Amygdala (tissue), 56 donors: ENCODE results near the gene SLC25A53.

Experiments
- DNase-seq, 56 donors: peaks; one replicate each; lab custom pipeline; 2025; lab: John Stamatoyannopoulos, UW

The SLC25A53 gene, protein sequence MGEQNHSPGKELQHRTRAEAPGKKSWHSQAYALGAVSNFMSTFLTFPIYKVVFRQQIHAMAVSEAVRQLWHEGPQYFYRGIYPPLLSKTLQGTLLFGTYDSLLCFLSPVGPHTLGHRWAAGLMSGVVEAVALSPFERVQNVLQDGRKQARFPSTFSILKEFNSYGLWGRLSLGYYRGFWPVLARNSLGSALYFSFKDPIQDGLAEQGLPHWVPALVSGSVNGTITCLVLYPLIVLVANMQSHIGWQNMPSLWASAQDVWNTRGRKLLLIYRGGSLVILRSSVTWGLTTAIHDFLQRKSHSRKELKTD

DNA sequence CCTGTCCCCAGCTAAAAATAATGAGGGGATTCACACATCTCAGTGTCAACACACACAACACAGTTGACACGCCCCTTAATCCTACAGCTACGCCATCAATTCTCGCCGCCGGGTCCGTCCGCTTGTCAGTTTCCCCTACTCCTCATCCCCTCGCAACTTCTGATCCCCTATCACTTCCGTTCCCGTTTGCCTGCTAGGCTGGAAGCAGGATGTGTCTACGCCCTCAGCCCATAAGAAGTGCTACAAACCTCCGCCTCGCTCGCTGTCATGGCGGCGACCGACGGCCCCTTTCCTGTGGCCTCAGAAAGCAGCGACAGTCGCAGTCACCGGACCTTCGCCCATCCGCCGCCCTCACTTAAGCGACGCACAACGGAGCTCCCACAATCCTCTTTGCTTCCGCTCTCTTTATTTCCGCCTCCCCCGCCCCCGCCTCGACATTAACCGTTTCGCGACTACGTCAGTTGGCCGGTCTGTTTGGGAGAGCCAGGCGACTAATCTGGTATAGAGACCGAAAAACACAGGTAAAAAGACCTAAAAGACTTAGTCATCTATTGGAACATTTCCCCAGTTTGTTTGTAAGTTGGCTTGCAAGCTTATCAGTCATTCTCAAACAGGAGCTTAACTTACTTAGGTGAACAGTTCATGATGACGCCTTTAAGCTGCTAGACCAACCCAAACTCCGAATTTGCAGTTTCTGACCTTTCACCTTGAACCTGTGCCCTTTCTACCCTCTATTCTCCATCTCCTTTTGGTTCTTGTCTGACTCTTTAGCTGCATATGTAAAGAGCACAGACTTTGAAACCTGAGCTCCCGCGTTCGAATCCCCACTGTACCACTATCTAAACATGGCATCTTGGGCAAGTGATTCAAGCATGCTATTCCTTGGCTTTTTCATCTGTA is at the start of gene SLC25A53:
SLC25A53 (minus strand) TSS at position 380 of the 900 bp plus-strand sequence. CDS start 51,752 bp downstream, outside the sequence.
- peak; percentile 19 to 85 (median 70) for DNase-seq

DNA sequence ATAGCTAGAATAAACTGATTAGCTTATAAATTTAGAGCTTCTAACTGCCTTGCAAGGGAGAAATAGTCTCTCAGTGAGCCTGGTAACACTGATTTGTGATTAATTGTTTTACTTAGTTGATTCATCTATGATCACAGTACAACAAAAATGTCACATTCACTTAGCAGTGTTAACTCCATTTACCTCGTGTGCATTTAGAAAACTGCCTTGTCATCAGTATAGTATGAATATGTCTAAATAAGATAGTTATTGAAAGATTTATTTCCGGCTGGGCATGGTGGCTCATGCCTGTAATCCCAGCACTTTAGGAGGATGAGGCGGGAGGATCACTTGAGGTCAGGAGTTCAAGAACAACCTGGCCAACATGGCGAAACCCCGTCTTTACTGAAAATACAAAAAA is 48.7 kb upstream of the SLC25A53 start:
- no peak for DNase-seq

DNA sequence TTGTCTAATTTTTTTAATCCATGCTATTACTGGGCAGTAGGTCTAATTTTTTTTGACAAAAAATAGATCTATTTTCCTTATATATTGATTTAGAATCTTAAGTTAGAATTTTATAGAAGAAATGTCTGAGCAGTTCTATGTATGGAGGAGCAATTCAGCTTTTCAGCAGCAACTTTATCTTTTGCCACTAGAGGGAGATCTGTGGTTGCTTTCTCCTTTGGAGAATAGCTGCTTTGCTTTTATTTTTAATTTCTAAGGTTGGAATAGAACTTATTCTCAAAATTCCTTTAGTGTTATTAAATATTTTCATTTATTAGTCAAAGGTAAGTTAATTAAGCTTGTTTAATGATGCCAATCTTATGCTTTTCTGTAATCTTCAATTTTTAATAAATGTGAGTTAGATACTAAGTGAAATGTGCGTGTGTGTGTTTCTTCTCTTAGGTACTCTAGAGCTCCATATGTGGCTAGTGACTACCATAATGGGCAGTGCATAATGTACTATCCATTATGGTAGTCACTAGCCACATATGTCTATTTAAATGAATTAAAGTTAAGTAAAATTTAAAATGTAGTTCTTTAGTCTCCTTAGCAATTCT is 38.8 kb upstream of the SLC25A53 start:
- DNase-seq, result peak in 2 of 56 donors; percentile 1 to 3

DNA sequence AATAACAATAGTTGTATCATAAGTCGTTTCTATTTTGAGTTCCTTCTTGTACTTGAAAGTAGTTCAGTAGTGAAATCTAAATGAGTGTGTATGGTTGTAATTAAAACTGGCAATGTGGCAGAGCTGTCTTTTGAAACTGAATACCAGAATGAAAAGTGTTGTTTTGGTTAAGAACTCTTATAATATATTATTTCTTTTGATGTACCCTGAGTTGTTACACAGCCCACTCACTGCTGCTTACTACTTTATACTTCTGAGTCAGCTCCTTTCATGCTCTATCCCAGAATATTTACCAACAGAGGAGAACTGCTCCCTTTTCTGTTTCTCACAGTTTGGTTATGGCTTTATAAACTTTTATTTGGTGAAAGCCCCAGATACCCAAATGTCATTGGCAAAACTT is 38.2 kb upstream of the SLC25A53 start:
- no peak for DNase-seq

DNA sequence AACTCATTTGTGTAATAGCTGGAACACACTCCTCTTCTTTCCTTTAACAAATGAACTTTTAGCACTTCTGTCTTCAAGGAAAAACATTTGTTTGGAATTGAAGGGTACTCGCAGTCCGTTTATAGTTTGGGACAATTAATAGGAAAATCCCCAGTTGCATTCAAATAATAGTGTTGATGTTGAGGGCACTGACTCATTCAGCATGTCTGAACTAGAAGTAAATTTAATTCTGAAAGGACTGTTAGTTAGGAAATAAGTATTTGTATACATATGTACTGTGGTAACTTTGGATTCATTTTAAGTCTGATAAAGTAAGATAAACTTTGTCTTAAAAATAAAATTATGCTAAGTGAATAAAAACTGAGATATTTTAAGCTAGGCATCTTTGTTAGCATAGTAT is 36.7 kb upstream of the SLC25A53 start:
- no peak for DNase-seq

DNA sequence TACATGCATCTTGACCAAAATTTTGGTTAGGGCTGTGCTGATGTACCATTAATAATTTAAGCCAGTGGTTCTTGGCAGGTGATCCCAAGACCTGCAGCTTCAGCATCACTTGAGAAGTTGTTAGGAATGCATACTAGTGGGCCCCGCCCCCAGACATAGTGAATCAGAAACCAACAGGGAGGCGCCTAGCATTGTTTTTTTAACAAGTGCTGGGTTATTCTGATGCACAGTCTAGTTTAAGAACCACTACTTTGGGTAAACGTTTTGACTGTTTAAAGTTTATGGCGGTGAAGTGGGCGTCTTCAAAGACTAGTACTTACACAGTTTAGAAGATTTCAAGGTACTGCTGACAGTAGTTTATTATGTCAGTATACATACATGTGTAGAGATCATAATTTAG is 33.0 kb upstream of the SLC25A53 start:
- DNase-seq, result no peak

DNA sequence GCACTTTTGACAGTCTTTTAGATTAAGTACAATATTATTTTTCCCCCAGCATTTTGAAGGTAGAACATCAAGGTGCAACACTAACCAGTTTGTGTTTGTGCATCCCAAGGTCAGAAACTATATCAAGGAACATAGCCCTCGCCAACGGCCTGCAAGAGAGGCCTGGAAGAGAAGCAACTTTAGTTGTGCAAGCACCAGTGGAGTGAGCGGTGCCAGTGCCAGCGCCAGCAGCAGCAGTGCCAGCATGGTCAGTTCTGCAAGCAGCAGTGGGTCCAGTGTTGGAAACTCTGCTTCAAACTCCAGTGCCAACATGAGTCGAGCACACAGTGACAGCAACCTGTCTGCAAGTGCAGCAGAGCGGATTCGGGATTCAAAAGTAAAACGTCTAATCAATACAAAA is 31.1 kb upstream of the SLC25A53 start:
- DNase-seq, result peak in 1 of 56 donors; percentile 1

DNA sequence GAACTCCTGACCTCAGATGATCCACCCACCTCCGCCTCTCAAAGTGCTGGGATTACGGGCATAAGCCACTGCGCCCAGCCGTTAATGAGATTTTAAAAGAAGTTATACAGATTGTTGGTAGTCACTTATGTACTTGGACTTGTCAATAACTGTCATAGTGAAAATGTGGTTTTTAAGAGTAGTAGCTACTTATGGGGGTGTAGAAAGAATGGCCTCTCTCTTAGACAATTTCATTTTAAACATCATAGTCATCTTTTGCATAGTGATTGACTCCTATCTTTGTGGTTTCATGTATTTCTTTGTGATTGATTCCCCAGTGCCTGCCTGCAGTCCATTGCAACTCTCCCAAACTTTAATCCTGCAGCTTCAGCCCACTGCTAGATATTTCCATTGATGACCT is 26.9 kb upstream of the SLC25A53 start:
- no peak for DNase-seq

DNA sequence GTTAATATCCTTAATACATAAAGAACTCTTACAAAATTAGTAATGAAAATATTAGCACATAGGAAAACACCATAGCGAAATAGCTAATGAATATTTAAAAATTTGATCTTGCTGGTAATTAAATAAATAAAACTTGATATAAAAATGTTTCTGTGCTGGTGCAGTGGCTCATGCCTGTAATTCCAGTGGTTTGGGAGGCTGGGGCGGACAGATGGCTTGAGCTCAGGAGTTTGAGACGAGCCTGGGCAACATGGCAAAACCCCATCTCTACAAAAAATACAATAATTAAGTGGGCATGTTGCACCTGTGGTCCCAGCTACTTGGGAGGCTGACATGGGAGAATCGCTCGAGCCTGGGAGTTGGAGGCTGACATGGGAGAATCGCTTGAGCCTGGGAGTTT is 17.0 kb upstream of the SLC25A53 start:
- DNase-seq, result no peak

DNA sequence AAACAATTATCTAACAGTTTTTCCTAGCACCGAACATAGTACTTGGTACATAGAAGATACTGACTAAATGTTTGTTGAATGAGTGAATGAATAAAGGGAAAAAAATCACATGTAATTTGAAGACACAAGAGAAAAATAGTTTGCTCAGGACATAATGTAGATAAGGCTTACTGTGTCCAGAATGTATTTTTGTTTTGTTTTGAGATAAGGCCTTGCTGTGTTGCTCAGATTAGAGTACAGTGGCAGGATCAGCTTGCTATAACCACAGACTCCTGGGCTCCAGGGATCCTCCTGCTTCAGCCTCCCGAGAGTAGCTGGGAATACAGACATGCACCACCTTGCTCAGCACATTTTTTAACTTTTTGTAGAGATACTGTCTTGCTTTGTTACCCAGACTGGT is 16.0 kb upstream of the SLC25A53 start:
- no peak for DNase-seq

DNA sequence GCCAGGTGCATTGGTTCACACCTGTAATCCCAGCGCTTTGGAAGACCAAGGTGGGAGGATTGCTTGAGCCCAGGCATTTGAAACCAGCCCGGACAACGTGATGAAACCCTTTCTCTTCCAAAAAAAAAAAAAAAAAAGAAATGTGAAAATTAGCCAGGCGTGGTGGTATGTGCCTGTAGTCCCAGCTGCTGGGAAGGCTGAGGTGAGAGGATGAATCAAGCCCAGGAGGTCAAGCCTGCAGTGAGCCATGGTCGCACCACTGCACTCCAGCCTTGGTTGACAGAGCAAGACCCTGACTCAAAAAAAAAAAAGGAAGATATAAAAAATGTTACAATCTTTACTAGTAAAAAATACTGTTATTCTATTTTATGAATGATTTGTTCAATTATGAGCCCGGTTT is 15.3 kb upstream of the SLC25A53 start:
- DNase-seq, result no peak

DNA sequence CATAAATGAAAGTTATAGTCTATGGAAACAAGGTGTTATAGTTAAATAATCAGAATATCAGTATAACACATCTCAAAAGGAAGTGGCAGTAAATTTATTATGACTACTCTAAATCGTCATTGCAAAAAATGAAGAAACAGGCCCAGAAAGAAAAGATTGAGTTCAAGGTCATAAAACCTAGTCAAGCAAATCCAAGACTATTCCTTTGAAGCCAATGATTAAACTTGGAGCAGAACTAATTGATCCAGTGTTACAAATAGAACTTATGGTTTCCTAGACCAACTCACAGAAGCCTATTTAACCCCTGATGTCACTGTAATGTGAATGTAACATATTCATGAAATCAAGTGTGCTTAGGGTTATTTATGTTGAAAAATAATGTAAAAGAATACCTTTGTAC is 11.3 kb upstream of the SLC25A53 start:
- no peak for DNase-seq

DNA sequence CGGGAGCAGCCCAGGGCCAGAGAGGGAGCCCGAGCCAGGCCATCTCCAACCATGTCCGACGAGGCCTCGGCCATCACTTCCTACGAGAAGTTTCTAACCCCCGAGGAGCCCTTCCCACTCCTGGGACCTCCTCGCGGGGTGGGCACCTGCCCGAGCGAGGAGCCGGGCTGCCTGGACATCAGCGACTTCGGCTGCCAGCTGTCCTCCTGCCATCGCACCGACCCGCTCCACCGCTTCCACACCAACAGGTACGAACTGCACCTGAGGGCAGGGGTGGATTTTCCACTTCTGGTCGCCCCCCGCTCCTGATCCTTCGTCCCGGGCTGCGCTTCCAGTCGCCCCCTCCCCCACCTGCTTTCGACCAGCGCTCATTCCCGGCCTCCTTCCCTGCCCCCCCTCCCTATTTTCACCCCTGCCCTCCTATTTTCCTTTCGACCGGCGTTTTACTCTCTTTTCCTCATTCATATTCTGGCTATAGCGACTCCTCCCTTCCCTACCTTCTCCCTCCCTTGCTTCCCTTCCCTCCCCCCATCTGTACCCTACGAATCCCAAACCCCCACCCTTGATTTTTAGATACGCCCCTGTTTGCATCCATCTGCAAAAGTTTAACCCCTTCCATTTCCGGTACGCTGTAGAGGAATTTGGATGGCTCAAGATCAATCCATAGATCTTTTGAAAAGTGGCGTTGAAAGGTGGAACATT is 10.1 kb upstream of the SLC25A53 start:
- DNase-seq, result peak in 5 of 56 donors; percentile 1 to 19 (median 13)

DNA sequence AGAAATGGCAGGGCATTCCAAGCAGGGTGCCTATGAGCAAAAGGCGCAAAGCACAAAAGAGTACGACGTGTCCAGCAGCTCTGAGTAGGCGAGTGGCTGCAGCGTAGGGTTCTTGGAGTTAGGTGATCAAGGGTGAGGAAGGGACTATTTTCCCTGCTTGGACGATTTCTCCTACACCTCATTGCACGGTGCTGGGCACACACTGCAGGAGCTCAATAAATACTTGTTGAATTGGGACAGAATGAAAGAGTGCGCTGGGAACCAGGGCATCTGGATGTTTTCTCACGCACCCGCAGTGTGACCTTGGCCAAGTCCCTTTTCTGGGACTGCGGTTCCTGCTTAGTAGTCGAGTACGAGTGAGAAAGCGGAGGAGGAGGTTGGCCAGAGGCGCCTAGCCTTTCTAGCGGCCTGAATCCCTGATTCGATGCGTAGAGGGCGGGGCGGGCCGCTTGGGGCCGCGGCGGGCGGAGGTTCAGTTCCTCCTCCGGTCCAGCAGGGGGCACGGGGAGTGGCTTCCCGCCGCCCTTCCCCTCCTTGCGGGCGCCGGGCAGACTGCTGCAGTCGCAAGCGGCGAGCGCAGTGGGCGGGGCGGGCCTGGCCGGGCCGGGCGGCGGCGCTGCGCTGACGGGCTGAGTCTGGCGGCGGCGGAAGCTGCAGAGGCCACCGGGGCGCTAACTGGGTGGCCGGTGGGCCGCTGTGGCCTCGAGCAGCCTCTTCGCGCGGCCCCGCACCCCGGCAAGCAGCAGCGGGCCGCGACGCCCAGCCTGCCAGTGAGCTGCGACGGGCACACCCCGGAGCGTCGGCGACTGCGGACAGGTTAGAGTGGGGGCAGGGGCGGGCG is 9.3 kb upstream of the SLC25A53 start, which contains the start of gene FAM199X:
FAM199X (plus strand) TSS at position 560 of the 841 bp plus-strand sequence. CDS start 333 bp downstream, outside the sequence.
- DNase-seq, result peak in 55 of 56 donors; percentile 2 to 86 (median 65)

DNA sequence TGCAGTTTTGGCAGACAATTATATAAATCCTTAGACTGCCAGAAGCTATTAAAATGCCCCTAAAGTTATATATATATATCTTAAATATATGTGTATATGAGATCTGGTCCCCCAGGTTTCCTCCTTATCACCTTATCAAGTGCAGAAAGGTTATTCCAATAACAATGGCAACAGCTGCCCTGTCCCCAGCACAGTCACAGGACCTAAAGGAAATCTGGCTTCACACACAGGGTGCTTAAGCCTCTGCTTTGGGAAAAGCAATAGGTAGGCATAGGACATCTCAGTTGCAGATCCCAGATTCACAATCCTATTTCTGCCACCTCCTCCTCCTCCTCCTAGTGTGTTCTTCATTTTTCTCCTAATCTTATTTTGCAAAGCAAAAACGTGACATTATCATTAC is 5.8 kb downstream of the SLC25A53 start:
- no peak for DNase-seq

DNA sequence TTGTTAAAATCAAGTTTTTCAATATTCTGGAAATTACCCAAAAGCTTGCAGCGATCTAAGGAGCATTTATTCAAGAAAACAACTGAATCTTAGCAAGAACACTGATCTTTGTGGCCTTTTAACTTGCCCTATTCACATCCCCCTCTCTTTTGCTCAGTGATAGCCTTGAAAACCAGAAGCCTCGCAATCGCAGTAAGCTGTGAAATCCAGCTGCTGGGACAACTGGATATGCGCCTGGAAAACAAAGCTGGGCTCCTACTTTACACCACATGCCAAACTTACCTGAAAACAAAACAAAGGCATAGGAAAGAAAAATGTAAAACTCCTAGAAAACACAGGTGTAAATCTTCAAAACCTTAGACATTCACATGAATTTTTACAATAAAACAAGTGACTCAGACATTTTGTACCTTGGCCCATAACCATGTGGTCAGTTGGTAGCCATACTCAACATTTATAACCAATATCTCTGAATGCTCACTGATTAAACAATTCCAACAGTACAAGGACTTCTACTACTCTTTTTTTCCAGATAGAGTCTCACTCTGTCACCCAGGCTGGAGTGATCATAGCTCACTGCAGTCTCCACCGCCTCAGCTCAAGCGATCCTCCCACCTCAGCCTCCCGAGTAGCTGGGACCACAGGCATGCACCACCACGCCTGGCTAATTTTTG is 15.6 kb downstream of the SLC25A53 start:
- no peak for DNase-seq

DNA sequence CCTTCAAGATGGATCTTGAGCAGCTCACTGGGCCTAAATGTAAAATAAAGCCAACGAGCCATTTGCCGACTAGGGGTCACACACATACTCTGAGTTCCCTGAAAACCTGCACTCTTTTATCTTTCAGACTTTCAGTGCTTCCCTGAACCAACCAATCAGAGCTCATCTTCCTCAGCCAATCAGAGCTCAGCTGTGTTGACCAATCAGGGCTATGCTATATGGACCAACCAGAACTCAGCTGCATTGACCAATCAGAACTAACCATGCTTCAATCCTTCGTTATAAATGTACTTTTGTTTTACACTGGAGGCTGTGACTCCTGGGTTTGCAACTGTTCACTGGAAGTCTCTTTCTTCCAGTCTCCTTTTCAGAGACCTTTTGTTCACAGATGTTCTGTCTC is 19.3 kb downstream of the SLC25A53 start:
- peak in 3 of 56 donors; percentile 1 to 20 (median 12) for DNase-seq

DNA sequence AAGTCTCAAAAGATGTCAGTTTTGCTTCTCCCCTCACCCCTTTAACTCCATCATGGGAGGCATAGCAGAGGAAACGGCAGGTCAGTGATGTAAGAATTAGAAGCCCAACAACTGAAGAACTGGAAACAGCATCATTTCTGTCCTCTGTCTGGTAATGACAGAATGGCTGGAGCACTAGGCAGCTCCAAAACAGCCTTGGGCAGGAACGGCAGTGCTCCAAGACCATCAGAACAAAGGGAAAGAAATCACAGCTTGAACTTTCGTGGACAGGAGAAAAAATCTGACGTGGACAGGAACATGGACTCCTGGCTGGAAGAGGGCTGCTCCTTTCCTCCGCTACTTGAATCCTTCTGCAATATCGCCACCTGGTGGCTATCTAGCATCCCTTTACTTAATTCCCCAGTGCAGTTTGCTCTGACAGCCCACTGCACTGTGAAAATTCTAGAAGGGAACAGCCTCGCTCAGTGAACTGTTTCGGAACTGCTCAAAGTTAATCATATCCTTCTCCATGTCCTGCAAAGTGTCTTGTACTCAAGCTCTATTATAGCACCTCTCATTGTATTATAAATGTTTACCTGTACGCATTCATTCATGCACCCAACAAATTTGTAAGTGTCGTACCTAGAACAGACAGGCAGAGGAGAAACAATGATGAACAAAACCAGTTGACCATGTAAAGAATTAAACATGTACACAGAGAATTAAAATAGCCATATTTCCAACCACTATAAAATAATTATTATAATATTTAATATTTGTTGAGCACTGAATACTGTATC is 20.4 kb downstream of the SLC25A53 start:
- DNase-seq, result peak in 47 of 56 donors; percentile 0 to 81 (median 32)
